Measurements from ENCODE around the gene NFKBIL1.

- TF ChIP-seq CTCF (IDR thresholded peaks at IDR 0.05) (no peak), POLR2A (IDR thresholded peaks at IDR 0.05) (no peak)
Measured at GRCh38 chr6:31557443-31558317, 10.3 kb downstream of the NFKBIL1 start.

Measured in testis (tissue), 2 donors.